MM.1S (cell line): ENCODE data around the gene SLC1A1.
"Not testable (repeated sequence)": the region's sequence is repeated elsewhere in the genome, so short reads cannot be mapped to it uniquely, and the experiment has no call there.

Experiments used
- EZH2 ChIP-seq: fragments of 300-600 bp; sonication (generic); optimal IDR thresholded peaks from 2 replicates; pipeline ENCODE3; 2017; ENCODE audit warnings: low read depth, mild to moderate bottlenecking, antibody characterized with exemption, low read length, mixed read lengths
- EZH2phosphoT487 ChIP-seq: fragments of 300-600 bp; sonication (generic); IDR thresholded peaks from 2 replicates; pipeline ENCODE4 v1.6.1; 2018; ENCODE audit warnings: antibody characterized with exemption, low read length
- TF ChIP-seq, protein P1 (sequence below): fragments of 300-600 bp; sonication (generic); IDR thresholded peaks from 2 replicates; pipeline ENCODE4 v1.5.1; 2016; ENCODE audit warnings: antibody characterized with exemption, low read length, mixed read lengths

DNA sequence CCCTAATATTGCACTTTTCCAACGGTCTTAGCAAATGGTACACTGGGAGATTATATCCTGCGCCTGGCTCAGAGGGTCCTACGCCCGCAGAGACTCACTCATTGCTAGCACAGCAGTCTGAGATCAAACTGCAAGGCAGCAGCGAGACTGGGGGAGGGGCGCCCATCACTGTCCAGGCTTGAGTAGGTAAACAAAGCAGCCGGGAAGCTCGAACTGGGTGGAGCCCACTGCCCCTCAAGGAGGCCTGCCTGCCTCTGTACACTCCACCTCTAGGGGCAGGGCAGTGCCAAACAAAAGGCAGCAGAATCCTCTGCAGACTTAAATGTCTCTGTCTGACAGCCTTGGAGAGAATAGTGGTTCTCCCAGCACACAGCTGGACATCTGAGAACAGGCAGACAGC lies 41.1 kb downstream of the SLC1A1 start:
- TF ChIP-seq, protein P1, sequence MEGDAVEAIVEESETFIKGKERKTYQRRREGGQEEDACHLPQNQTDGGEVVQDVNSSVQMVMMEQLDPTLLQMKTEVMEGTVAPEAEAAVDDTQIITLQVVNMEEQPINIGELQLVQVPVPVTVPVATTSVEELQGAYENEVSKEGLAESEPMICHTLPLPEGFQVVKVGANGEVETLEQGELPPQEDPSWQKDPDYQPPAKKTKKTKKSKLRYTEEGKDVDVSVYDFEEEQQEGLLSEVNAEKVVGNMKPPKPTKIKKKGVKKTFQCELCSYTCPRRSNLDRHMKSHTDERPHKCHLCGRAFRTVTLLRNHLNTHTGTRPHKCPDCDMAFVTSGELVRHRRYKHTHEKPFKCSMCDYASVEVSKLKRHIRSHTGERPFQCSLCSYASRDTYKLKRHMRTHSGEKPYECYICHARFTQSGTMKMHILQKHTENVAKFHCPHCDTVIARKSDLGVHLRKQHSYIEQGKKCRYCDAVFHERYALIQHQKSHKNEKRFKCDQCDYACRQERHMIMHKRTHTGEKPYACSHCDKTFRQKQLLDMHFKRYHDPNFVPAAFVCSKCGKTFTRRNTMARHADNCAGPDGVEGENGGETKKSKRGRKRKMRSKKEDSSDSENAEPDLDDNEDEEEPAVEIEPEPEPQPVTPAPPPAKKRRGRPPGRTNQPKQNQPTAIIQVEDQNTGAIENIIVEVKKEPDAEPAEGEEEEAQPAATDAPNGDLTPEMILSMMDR, result not testable (repeated sequence)
- not testable (repeated sequence) for TF ChIP-seq EZH2, EZH2phosphoT487
